Stimulated activated naive CD4-positive, alpha-beta T cell treated with Interleukin-2 at 50 U/mL for 16 hours (primary cell): ENCODE data around the gene ATRIP.
A peak's percentile ranks its signal among the peaks of the same experiment; 100 is the strongest.

Experiments
- DNase-seq: peaks from one replicate; lab custom pipeline; 2025; lab: John Stamatoyannopoulos, UW

Gene ATRIP

GRCh38 chr3:48504051-48504946, 57.8 kb downstream of the ATRIP start, which contains the start of gene SHISA5:
Gene SHISA5 (minus strand): TSS chr3:48504174. CDS start chr3:48504094, 80 bp downstream.
- DNase-seq = peak; percentile 49

DNA sequence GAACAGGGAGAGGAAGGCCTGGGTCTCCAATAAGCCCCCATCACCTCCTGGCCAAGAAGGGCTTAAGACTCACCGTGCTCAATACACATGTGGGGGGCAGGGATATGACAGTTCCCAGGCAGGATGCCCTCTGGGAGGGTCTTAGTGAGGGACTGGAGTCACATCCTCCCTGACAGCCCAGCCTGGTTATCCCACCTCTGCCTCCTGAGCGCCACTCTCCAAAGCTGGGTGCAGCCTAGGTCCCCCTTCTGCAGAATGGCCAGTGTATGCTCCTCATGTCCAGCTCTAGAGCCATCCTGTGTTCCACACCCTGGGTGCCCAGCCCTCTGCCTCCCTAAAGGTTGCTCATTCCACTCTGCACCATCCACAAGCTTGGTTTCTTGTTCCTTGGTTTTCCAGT, 58.6 kb downstream of the ATRIP start:
- no peak for DNase-seq

DNA sequence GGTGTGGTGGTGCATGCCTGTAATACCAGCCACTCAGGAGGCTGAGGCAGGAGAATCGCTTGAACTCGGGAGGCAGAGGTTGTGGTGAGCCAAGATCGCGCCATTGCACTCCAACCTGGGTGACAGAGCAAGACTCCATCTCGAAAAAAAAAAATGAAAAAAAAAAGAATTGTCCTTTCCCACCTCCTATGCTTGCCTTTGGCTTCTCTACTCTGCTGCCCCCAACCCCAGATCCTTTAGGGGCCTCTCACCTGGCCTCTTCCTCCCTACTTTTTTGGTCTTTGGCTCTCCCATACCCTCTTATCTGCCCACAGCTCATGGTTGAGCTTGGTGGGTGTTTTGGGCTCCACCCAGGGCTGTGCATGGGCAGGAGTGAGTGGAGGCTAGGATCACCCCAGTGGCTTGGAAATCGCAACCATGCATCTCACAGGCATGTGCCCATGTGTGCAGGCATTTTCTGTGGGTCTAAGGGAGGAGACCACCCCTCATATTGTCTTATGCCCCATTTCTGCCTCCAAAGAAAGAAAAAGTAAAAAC, 59.5 kb downstream of the ATRIP start:
- no peak for DNase-seq

DNA sequence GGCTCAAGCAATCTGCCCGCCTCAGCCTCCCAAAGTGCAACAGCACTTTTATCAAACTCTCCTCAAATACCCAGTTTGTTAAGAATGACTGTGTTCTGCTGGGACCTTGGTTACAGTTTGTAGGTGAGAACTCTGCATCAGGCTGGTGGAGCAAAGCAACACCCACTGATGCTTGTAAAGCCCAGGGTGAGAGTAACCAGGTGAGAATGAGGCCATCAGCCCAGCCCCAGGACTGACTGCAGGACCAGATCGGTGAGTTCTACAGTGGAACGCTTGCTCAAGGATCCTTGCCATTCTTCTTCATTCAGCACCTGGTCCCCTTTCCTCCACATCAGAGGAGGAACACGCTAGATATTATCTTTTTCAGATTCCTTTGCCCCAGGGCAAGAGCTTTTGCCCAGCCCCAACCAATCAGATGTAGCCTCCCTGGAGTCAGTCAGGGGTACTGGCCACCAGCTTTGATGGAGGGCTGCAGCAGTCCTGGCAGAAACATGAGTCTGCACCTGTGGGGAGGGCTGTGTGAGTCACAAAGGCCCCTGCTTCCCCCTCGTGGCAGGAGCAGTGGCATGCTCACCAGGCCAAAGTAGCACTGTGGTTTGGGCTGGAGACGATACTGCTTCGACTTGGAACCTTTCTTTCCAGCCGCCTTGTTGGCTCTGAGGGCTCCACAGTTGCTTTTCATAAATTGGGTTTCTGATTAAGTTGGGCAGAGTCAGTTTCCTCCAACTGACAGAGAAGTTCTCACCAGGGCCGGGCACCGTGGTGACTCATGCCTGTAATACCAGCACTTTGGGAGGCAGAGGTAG, 60.9 kb downstream of the ATRIP start:
- peak; percentile 72 for DNase-seq

DNA sequence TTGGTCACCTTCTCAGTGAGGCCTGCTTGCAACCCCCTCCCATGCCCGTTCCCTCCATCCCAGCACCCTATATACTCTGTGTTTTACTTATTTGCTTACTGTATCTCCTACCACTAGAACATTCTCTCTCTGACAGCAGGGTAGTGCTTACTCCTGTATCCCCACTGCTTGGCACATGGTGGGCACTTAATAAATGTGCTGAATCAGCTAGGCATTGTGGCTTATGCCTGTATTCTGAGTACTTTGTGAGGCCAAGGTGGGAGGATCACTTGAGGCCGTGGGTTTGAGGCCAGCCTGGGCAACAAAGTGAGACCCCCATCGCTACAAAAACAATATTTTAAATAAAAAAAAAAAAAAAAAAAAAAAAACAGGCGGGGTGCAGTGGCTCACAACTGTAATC, 65.0 kb downstream of the ATRIP start:
- DNase-seq = no peak

DNA sequence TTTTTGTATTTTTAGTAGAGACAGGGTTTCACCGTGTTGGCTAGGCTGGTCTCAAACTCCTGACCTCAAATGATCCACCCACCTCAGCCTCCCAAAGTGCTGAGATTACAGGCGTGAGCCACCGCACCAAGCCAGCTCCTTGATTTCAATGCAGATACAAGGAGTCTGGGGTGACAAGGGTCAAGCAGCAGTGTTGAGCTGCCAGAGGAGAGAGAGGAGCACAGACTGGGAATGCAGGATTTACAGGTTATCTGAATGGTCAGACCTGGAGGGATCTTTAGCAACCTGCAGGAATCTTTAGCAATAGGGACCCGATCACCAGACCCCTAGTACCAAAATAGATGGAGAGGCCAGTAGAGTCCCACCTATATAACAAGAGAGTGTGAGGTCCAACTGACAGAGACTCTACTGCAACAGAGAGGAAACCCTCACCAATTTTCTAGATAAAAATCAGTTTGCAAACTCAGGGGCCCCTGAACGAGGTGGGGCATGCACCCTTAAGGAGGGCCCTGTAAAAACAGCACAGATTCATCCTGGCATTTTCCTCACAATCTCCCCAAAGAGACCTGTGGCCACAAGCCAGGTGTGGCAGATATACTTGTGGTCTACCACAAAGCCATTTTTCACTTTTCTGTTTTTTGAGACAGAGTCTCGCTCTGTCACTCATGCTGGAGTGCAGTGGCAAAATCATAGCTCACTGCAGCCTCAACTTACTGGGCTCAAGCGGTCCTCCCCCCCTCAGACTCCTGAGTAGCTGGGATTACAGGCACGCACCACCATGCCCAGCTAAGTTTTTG, 68.1 kb downstream of the ATRIP start:
- no peak for DNase-seq
